Epithelial cell of esophagus (primary cell): ENCODE data around the gene DIAPH3.

ENCODE experiments used
- DNase-seq: peaks from one replicate; pipeline ENCODE4 v3.0.0; 2010; ENCODE audit warnings: low read depth
- H3K4me3 ChIP-seq: 2 replicates; pipeline ENCODE4 v1.5.1; 2011; ENCODE audit warnings: mild to moderate bottlenecking, low read length, control low read depth
- TF ChIP-seq, protein P1 (sequence below): IDR thresholded peaks from 2 replicates; pipeline ENCODE4 v1.5.1; 2011; ENCODE audit warnings: low read depth, mild to moderate bottlenecking, low read length, control low read depth, inconsistent platforms; ENCODE audit not compliant: insufficient read depth; ENCODE audit errors: missing control alignments

The DIAPH3 gene

DNA sequence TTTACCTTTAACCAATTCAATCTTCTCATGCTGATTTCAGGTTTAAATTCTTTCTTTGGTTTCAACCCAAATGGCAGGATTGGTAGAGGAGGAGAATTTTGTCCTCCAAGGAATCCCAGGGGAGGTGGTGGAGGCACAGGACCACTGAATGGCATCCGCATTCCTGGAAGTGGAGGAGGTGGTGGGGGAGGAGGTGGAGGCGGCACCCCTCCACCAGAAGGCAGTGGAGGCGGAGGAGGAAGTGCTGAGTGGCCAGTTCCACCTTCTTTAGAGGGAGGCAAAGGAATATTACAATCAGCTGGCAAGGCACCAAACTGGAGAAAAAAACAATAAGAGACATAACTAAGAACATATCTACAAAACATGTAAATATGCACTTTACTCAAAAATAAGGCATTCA is 192.9 kb downstream of the DIAPH3 start:
- no peak for DNase-seq
- TF ChIP-seq, protein P1, sequence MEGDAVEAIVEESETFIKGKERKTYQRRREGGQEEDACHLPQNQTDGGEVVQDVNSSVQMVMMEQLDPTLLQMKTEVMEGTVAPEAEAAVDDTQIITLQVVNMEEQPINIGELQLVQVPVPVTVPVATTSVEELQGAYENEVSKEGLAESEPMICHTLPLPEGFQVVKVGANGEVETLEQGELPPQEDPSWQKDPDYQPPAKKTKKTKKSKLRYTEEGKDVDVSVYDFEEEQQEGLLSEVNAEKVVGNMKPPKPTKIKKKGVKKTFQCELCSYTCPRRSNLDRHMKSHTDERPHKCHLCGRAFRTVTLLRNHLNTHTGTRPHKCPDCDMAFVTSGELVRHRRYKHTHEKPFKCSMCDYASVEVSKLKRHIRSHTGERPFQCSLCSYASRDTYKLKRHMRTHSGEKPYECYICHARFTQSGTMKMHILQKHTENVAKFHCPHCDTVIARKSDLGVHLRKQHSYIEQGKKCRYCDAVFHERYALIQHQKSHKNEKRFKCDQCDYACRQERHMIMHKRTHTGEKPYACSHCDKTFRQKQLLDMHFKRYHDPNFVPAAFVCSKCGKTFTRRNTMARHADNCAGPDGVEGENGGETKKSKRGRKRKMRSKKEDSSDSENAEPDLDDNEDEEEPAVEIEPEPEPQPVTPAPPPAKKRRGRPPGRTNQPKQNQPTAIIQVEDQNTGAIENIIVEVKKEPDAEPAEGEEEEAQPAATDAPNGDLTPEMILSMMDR: no peak
- H3K4me3 ChIP-seq: no peak overlapping the region

- DNase-seq: no peak
- H3K4me3 ChIP-seq: no peak overlapping the region
- TF ChIP-seq, protein P1: no peak
These were observed 199.9 kb downstream of the DIAPH3 start for GRCh38 chr13:59963827-59964226.

GRCh38 chr13:59963383-59963782 is 200.3 kb downstream of the DIAPH3 start:
- no peak overlapping the region for H3K4me3 ChIP-seq
- TF ChIP-seq, protein P1: no peak
- DNase-seq: no peak

DNA sequence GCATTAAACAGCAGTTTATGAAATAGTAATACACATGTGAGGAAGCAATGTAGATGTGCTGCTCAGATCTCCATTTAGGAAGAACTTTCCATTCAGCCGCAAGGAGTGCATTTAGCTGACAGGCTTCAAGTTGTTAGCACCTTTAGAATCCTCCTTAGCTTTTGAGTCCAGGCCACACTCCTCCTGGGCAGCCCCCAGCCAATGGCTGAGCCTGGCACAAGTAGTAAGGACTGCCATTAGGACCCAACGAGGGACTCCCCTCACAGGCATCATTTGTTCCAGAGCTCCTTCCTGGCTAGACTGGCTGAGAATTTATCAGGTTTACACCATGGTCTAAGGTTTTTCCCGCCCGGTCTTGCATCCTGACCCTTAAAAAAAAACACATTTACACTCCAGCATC is 201.4 kb downstream of the DIAPH3 start:
- TF ChIP-seq, protein P1: no peak
- no peak overlapping the region for H3K4me3 ChIP-seq

GRCh38 chr13:59960683-59961082 is 203.0 kb downstream of the DIAPH3 start:
- H3K4me3 ChIP-seq: no peak overlapping the region
- TF ChIP-seq, protein P1: no peak
- no peak for DNase-seq

More for the DNA sequence above, 201.4 kb downstream of the DIAPH3 start:
- no peak for DNase-seq

GRCh38 chr13:59957438-59957837 is 206.3 kb downstream of the DIAPH3 start:
- TF ChIP-seq, protein P1: no peak
- DNase-seq: no peak
- no peak overlapping the region for H3K4me3 ChIP-seq

- H3K4me3 ChIP-seq: no peak overlapping the region
- DNase-seq: no peak
- TF ChIP-seq, protein P1: no peak
These were observed 209.1 kb downstream of the DIAPH3 start for GRCh38 chr13:59954601-59955000.
